ENCODE data around the gene TMEM91. TPM values are rescaled to one million over a fixed set of nuclear protein-coding genes. Genes with fewer than 3 reads are reported as not detected.
A peak's percentile ranks its signal among the peaks of the same experiment; 100 is the strongest.

Gene TMEM91
- total and polyA plus RNA-seq, 2 experiments from 2014 or later = 9.3 to 10.6 TPM

DNA sequence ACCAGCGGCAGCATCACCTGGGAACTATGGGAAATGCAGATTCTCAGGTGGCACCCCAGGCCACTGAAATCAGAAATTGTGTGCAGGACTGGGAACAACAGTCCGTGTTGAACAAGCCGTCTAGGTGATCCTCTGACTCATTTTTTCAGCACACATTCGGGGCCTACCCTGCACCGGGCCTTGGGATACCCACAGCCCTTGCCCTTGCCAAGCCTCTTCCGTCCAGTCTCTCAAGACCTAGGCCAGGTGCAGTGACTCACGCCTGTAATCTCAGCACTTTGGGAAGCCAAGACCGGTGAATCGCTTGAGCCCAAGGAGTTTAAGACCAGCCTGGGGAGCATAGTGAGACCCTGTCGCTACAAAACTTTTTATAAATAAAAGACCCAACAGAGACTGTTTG lies 40.9 kb upstream of the TMEM91 start (continued):
- TF ChIP-seq, protein P1, sequence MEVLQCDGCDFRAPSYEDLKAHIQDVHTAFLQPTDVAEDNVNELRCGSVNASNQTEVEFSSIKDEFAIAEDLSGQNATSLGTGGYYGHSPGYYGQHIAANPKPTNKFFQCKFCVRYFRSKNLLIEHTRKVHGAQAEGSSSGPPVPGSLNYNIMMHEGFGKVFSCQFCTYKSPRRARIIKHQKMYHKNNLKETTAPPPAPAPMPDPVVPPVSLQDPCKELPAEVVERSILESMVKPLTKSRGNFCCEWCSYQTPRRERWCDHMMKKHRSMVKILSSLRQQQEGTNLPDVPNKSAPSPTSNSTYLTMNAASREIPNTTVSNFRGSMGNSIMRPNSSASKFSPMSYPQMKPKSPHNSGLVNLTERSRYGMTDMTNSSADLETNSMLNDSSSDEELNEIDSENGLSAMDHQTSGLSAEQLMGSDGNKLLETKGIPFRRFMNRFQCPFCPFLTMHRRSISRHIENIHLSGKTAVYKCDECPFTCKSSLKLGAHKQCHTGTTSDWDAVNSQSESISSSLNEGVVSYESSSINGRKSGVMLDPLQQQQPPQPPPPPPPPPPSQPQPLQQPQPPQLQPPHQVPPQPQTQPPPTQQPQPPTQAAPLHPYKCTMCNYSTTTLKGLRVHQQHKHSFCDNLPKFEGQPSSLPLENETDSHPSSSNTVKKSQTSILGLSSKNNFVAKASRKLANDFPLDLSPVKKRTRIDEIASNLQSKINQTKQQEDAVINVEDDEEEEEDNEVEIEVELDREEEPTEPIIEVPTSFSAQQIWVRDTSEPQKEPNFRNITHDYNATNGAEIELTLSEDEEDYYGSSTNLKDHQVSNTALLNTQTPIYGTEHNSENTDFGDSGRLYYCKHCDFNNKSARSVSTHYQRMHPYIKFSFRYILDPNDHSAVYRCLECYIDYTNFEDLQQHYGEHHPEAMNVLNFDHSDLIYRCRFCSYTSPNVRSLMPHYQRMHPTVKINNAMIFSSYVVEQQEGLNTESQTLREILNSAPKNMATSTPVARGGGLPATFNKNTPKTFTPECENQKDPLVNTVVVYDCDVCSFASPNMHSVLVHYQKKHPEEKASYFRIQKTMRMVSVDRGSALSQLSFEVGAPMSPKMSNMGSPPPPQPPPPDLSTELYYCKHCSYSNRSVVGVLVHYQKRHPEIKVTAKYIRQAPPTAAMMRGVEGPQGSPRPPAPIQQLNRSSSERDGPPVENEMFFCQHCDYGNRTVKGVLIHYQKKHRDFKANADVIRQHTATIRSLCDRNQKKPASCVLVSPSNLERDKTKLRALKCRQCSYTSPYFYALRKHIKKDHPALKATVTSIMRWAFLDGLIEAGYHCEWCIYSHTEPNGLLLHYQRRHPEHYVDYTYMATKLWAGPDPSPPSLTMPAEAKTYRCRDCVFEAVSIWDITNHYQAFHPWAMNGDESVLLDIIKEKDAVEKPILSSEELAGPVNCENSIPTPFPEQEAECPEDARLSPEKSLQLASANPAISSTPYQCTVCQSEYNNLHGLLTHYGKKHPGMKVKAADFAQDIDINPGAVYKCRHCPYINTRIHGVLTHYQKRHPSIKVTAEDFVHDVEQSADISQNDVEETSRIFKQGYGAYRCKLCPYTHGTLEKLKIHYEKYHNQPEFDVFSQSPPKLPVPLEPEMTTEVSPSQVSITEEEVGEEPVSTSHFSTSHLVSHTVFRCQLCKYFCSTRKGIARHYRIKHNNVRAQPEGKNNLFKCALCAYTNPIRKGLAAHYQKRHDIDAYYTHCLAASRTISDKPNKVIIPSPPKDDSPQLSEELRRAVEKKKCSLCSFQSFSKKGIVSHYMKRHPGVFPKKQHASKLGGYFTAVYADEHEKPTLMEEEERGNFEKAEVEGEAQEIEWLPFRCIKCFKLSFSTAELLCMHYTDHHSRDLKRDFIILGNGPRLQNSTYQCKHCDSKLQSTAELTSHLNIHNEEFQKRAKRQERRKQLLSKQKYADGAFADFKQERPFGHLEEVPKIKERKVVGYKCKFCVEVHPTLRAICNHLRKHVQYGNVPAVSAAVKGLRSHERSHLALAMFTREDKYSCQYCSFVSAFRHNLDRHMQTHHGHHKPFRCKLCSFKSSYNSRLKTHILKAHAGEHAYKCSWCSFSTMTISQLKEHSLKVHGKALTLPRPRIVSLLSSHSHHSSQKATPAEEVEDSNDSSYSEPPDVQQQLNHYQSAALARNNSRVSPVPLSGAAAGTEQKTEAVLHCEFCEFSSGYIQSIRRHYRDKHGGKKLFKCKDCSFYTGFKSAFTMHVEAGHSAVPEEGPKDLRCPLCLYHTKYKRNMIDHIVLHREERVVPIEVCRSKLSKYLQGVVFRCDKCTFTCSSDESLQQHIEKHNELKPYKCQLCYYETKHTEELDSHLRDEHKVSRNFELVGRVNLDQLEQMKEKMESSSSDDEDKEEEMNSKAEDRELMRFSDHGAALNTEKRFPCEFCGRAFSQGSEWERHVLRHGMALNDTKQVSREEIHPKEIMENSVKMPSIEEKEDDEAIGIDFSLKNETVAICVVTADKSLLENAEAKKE (CRISPR knock-in tag; IDR thresholded peaks at IDR 0.05) = no peak
- TF ChIP-seq POLR2AphosphoS5 (IDR thresholded peaks at IDR 0.05; ENCODE audit: low read depth) = no peak

DNA sequence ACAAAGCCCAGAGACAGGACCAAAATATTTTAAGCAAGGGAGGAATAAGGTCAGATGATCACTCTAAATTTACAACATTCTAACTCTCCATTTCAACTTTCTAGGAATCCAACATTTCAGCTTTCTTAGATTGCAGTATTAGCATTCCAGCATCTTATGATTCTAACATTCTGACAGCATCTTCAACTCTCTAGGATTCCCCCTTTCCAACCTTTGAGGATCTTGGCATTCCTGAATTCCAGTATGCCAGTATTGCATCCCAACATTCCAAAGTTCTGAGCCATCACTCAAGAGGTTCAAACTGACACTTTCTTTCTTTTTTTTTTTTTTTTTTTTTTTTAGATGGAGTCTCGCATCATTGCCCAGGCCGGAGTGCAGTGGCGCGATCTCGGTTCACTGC lies 36.4 kb upstream of the TMEM91 start:
- Mint-ChIP-seq H3K36me3 (ENCODE audit: low read depth) (no peaks in the 10 kb centered on the region), H3K9me3 (no peaks in the 10 kb centered on the region), H3K4me3 (no peak overlapping the region), H3K27ac (no peak overlapping the region), H3K27me3 (ENCODE audit: insufficient read depth, low read depth, poor library complexity) (peaks cover 7% of the 10 kb centered on the region), H3K4me1 (no peaks in the 10 kb centered on the region)
- no peaks in the 10 kb centered on the region for H3F3A ChIP-seq (replicated peaks; ENCODE audit: low read depth)
- H3K4me2 ChIP-seq = no peak overlapping the region
- no peaks in the 10 kb centered on the region for H4K20me1 ChIP-seq (replicated peaks; ENCODE audit: insufficient read depth)
- H3K4me3 ChIP-seq = no peak overlapping the region
- no peaks in the 10 kb centered on the region for H3K9me2 ChIP-seq (ENCODE audit: insufficient read depth)
- H3K27me3 ChIP-seq (ENCODE audit: insufficient read depth) = no peaks in the 10 kb centered on the region
- no peak overlapping the region for H3K27ac ChIP-seq (ENCODE audit: low read depth)
- H3K4me1 ChIP-seq (ENCODE audit: insufficient read depth) = no peaks in the 10 kb centered on the region
- TF ChIP-seq, protein P1 (CRISPR knock-in tag; IDR thresholded peaks at IDR 0.05) = no peak
- TF ChIP-seq, protein P2, sequence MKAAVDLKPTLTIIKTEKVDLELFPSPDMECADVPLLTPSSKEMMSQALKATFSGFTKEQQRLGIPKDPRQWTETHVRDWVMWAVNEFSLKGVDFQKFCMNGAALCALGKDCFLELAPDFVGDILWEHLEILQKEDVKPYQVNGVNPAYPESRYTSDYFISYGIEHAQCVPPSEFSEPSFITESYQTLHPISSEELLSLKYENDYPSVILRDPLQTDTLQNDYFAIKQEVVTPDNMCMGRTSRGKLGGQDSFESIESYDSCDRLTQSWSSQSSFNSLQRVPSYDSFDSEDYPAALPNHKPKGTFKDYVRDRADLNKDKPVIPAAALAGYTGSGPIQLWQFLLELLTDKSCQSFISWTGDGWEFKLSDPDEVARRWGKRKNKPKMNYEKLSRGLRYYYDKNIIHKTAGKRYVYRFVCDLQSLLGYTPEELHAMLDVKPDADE (IDR thresholded peaks at IDR 0.05) = no peak
- no peak for TF ChIP-seq ZNF114 (CRISPR knock-in tag; IDR thresholded peaks at IDR 0.05)
- TF ChIP-seq ZNF331 (CRISPR knock-in tag; IDR thresholded peaks at IDR 0.05; ENCODE audit: low read depth) = no peak
- TF ChIP-seq POLR2AphosphoS5 (IDR thresholded peaks at IDR 0.05; ENCODE audit: low read depth) = no peak
- no peaks in the 10 kb centered on the region for H3K36me3 ChIP-seq (ENCODE audit: insufficient read depth)
- DNase-seq (ENCODE audit: low spot score) = peak; percentile 36
- ATAC-seq = no peak
- no peak overlapping the region for H2AFZ ChIP-seq
- no peaks in the 10 kb centered on the region for H3K79me2 ChIP-seq (replicated peaks; ENCODE audit: insufficient read depth)

All from GM23338 (cell line).